Astrocyte (in vitro differentiated cells and primary cell): ENCODE data around the gene LYSMD2. TPM values are rescaled to one million over a fixed set of nuclear protein-coding genes. Genes with fewer than 3 reads are reported as not detected.

Experiments
- DNase-seq: peaks from one replicate; pipeline ENCODE4 v3.0.0-alpha.2; 2010; ENCODE audit warnings: low read depth
- FAIRE-seq: peaks from 2 replicates; lab custom pipeline; 2011; peaks lifted over from hg19 to GRCh38; lab: Jason Lieb, UNC
- H2AFZ ChIP-seq: 2 replicates; pipeline ENCODE4 v1.6.0; 2012; ENCODE audit warnings: low read depth, low read length, inconsistent platforms
- H3K27ac ChIP-seq: 2 replicates; pipeline ENCODE4 v1.5.1; 2011; ENCODE audit warnings: low read depth, low read length, inconsistent platforms
- H3K27me3 ChIP-seq: 2 replicates; pipeline ENCODE4 v1.6.0; 2011; ENCODE audit warnings: low read length, inconsistent platforms; ENCODE audit not compliant: insufficient read depth
- H3K36me3 ChIP-seq: 2 replicates; pipeline ENCODE4 v1.5.1; 2011; ENCODE audit warnings: low read length, inconsistent platforms; ENCODE audit not compliant: insufficient read depth
- H3K4me1 ChIP-seq: 2 replicates; pipeline ENCODE4 v1.5.1; 2011; ENCODE audit warnings: low read length, inconsistent platforms; ENCODE audit not compliant: insufficient read depth
- H3K4me2 ChIP-seq: 2 replicates; pipeline ENCODE4 v1.6.0; 2012; ENCODE audit warnings: low read length, inconsistent platforms
- H3K4me3 ChIP-seq: 2 replicates; pipeline ENCODE4 v1.5.1; 2011; ENCODE audit warnings: low read depth, mild to moderate bottlenecking, low read length, inconsistent platforms; ENCODE audit not compliant: insufficient read depth
- H3K79me2 ChIP-seq: 2 replicates; pipeline ENCODE4 v1.6.0; 2012; ENCODE audit warnings: mild to moderate bottlenecking, low read length, inconsistent platforms; ENCODE audit not compliant: insufficient read depth
- H3K9ac ChIP-seq: 2 replicates; pipeline ENCODE4 v1.6.0; 2012; ENCODE audit warnings: mild to moderate bottlenecking, low read length, inconsistent platforms
- H3K9me3 ChIP-seq: 2 replicates; pipeline ENCODE4 v1.5.1; 2012; ENCODE audit warnings: low read depth, mild to moderate bottlenecking, low read length, inconsistent platforms; ENCODE audit not compliant: insufficient read depth
- H4K20me1 ChIP-seq: 2 replicates; pipeline ENCODE4 v1.6.0; 2012; ENCODE audit warnings: low read length, inconsistent platforms; ENCODE audit not compliant: insufficient read depth
- H3K27ac Mint-ChIP-seq: one replicate; pipeline ENCODE4 v1.8.0; 2021; ENCODE audit warnings: mild to moderate bottlenecking, mixed read lengths; ENCODE audit not compliant: unreplicated experiment
- H3K27me3 Mint-ChIP-seq: one replicate; pipeline ENCODE4 v1.8.0; 2021; ENCODE audit warnings: low read depth, mixed read lengths; ENCODE audit not compliant: unreplicated experiment
- H3K36me3 Mint-ChIP-seq: one replicate; pipeline ENCODE4 v1.8.0; 2021; ENCODE audit warnings: low read depth, mixed read lengths; ENCODE audit not compliant: unreplicated experiment
- H3K4me1 Mint-ChIP-seq: one replicate; pipeline ENCODE4 v1.8.0; 2021; ENCODE audit warnings: low read depth, mixed read lengths; ENCODE audit not compliant: unreplicated experiment
- H3K4me3 Mint-ChIP-seq: one replicate; pipeline ENCODE4 v1.8.0; 2021; ENCODE audit warnings: mild to moderate bottlenecking, moderate library complexity, mixed read lengths; ENCODE audit not compliant: unreplicated experiment
- H3K9me3 Mint-ChIP-seq: one replicate; pipeline ENCODE4 v1.8.0; 2021; ENCODE audit warnings: mild to moderate bottlenecking, mixed read lengths; ENCODE audit not compliant: unreplicated experiment
- EZH2 ChIP-seq: IDR thresholded peaks from 2 replicates; pipeline ENCODE4 v1.6.1; 2012; ENCODE audit warnings: mild to moderate bottlenecking, low read length, inconsistent platforms; ENCODE audit not compliant: insufficient read depth
- total RNA-seq: library from RNA; stranded (reverse); gene quantifications from 2 replicates; pipeline ENCODE4 v1.2.1, GENCODE V29; 2021
- TF ChIP-seq, protein P1 (sequence below): IDR thresholded peaks from 2 replicates; pipeline ENCODE4 v1.5.1; 2011; ENCODE audit warnings: low read depth, mild to moderate bottlenecking, inconsistent platforms, low read length, moderate library complexity; ENCODE audit not compliant: insufficient read depth

The LYSMD2 gene
- total RNA-seq, 1 donor from 2014 or later: 3.4 TPM

DNA sequence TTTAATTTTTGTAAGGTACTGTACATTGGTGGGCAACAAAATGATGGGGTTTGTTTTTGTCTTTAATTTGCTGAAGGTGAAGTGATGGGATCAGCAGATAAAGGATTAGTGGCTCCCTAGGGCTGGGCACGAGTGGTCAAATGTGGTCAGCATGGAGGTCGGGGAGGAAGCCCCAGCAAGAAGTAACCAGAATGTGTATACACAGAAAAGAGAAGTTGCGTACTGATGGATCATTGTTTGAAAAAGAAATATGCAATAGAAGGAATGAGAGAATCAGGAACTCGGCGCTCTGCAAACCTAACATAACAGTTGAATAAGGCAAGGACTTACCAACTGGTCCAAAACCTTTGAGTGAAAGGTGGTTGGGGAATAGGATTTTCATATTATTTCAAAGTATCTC, 15.4 kb upstream of the LYSMD2 start:
- Mint-ChIP-seq H3K4me3 (peak overlapping the region; percentile 63), H3K27me3 (peaks cover 35% of the 10 kb centered on the region)
- TF ChIP-seq, protein P1, sequence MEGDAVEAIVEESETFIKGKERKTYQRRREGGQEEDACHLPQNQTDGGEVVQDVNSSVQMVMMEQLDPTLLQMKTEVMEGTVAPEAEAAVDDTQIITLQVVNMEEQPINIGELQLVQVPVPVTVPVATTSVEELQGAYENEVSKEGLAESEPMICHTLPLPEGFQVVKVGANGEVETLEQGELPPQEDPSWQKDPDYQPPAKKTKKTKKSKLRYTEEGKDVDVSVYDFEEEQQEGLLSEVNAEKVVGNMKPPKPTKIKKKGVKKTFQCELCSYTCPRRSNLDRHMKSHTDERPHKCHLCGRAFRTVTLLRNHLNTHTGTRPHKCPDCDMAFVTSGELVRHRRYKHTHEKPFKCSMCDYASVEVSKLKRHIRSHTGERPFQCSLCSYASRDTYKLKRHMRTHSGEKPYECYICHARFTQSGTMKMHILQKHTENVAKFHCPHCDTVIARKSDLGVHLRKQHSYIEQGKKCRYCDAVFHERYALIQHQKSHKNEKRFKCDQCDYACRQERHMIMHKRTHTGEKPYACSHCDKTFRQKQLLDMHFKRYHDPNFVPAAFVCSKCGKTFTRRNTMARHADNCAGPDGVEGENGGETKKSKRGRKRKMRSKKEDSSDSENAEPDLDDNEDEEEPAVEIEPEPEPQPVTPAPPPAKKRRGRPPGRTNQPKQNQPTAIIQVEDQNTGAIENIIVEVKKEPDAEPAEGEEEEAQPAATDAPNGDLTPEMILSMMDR: no peak
- TF ChIP-seq EZH2: no peak

DNA sequence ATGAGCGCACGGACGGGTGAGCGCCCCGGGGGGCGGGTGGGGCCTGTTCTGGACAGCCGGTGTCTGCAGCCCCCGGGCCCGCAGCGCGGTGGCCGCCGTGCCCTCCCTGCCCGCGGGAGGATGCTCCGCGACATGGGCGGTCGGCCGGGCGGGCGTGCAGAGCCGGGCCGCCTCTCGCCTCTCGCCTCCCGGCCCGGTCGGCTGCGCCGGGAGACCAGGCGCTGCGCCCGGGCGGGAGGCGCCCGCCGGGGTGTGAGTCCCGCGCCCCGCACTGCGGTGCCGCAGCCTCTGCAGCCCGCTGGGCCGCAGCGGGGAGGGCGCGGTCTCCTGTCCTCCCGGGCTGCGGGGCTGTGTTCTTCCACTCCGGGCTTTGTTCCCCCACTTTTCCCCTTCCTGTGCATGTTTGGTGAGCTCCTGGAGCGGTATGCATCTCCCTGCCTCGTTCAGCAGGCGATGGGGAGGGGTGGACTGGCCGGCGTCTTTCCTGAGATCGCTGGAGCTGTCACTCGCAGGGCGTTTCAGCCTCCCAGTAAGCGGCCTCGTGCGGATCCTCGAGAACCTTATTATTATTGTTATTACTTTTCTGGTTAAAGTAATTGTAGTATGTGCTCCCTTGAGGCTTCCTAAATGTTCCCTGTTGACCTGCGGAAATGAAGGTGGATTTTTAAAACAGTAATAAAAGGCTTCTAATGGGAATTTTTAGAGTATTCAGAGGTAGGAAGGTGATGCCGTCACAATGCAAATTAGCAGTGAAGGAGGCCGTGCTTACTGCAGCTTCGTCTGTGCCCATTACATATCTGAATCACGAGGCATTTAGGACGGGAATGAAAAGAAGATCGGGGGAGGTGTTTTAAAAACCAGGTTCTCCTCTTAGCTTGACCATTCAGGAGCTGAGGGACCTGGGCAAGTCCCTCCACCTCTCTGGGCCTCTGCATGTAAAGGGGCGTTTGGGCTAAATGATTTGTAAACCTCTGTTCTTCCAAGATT, 14.5 kb upstream of the LYSMD2 start:
- Mint-ChIP-seq H3K27ac (no peak overlapping the region), H3K4me1 (no peaks in the 10 kb centered on the region), H3K36me3 (no peaks in the 10 kb centered on the region), H3K27me3 (peaks cover 35% of the 10 kb centered on the region), H3K9me3 (no peaks in the 10 kb centered on the region), H3K4me3 (peak overlapping the region; percentile 89)
- Histone ChIP-seq H3K27me3 (peaks cover 33% of the 10 kb centered on the region), H3K4me3 (peak overlapping the region; percentile 66), H2AFZ (peak overlapping the region; percentile 85), H3K9me3 (no peaks in the 10 kb centered on the region), H3K4me1 (peaks cover 6% of the 10 kb centered on the region), H4K20me1 (peaks cover 3% of the 10 kb centered on the region), H3K4me2 (peak overlapping the region; percentile 93), H3K9ac (peak overlapping the region; percentile 48), H3K27ac (no peak overlapping the region), H3K79me2 (no peaks in the 10 kb centered on the region), H3K36me3 (no peaks in the 10 kb centered on the region)
- TF ChIP-seq, protein P1: no peak
- TF ChIP-seq EZH2: no peak
- FAIRE-seq: no peak
- no peak for DNase-seq

More for the DNA sequence above, 15.4 kb upstream of the LYSMD2 start:
- H3K79me2 ChIP-seq: no peaks in the 10 kb centered on the region
- H3K4me3 ChIP-seq: no peak overlapping the region
- H3K36me3 ChIP-seq: no peaks in the 10 kb centered on the region
- no peak overlapping the region for H3K27ac ChIP-seq
- Mint-ChIP-seq H3K36me3 (no peaks in the 10 kb centered on the region), H3K4me1 (no peaks in the 10 kb centered on the region), H3K27ac (no peak overlapping the region), H3K9me3 (no peaks in the 10 kb centered on the region)
- H3K4me1 ChIP-seq: peaks cover 6% of the 10 kb centered on the region
- FAIRE-seq (no peak), DNase-seq (no peak)
- H3K4me2 ChIP-seq: no peak overlapping the region
- H3K27me3 ChIP-seq: peaks cover 33% of the 10 kb centered on the region
- H3K9ac ChIP-seq: no peak overlapping the region
- no peak overlapping the region for H2AFZ ChIP-seq
- no peaks in the 10 kb centered on the region for H3K9me3 ChIP-seq
- peaks cover 3% of the 10 kb centered on the region for H4K20me1 ChIP-seq
